Measurements from ENCODE around the gene C1orf105.

DNA sequence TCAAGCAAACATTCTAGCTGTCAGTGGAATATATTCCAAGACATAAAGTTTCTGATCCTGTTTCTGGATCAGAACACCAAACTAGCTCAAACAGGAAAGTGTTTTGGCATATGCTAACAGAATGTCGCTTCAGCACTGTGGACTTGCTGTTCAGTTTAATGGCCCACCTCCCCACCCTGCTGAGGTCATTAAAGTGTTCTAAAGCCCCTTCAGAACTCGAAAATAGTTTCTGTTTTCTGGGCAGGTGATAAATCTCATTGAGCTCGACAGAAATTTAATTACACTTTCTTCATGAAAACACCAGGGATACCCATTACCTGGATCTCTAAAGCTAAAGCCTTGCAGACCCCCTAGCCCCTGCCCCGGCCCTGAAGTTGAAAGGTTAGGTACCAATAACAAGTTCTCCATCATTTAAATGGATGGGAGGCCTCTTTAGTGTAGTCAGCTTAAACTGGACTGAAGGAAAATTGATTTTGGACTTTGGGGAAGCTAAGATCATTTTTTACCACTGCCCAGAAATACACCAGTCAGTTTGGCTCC is 3.9 kb upstream of the C1orf105 start:
- TF ChIP-seq, protein P1, sequence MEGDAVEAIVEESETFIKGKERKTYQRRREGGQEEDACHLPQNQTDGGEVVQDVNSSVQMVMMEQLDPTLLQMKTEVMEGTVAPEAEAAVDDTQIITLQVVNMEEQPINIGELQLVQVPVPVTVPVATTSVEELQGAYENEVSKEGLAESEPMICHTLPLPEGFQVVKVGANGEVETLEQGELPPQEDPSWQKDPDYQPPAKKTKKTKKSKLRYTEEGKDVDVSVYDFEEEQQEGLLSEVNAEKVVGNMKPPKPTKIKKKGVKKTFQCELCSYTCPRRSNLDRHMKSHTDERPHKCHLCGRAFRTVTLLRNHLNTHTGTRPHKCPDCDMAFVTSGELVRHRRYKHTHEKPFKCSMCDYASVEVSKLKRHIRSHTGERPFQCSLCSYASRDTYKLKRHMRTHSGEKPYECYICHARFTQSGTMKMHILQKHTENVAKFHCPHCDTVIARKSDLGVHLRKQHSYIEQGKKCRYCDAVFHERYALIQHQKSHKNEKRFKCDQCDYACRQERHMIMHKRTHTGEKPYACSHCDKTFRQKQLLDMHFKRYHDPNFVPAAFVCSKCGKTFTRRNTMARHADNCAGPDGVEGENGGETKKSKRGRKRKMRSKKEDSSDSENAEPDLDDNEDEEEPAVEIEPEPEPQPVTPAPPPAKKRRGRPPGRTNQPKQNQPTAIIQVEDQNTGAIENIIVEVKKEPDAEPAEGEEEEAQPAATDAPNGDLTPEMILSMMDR (optimal IDR thresholded peaks at IDR 0.05 in 1 of 3, IDR thresholded peaks at IDR 0.05 in 1 of 3, conservative IDR thresholded peaks at IDR 0.05 in 1 of 3; ENCODE audit: extremely low read depth in 1 of 3, insufficient read depth in 2 of 3, low read length in 3 of 3) = no peak
- TF ChIP-seq EZH2 (IDR thresholded peaks at IDR 0.05; ENCODE audit: low read length) = no peak

All from keratinocyte (primary cell).